ENCODE results near the gene ZNF135. TPM values are rescaled to one million over a fixed set of nuclear protein-coding genes. Genes with fewer than 3 reads are reported as not detected.
A peak's percentile ranks its signal among the peaks of the same experiment; 100 is the strongest.

Gene ZNF135
- total and polyA plus RNA-seq, 4 donors = 0.31 to 1.5 (median 0.42) TPM

DNA sequence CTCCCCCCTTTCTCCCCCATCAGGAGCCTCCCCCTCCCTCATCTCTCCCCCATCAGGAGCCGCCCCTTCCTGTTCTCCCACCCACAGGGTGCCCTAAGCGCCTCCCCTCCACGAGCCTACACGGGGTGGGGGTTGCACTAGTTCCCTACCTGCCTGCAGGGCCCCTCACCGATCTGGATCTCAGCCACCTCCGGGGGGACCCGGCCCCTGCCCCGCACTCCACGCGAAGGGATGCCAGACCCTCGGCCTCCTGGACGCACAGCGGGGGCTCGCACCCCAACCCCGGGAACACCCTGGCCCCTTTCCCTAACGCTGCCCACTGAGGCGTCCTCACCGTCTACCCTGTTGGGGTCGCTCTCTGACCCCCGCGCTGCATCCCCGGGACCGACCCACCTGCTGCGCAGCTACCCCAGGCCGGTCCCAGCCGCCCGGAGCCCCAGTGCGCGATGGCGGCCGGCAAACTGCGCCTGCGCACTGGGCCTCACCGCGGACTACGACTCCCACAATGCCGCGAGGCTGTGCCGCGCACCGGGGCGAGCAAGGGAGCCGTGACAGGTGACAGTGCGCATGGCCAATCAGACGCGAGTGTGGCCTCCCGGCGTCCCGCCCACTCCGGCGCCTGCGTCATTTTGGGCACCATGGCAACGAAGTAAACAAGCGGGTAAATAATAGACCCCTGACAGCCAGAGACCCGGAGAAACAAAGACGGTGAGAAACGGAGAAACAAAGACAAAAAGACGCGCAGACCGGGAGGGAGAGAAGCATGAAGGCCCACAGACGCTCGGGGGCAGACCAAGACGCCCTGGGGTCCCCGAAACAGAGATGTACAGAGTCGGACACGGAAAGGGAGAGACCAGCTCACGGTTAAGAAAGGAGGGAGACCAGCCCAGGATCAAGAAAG is 38.9 kb downstream of the ZNF135 start, which contains the start of gene ZSCAN18:
Gene ZSCAN18, minus strand, starts transcription at position 451 of the 901 bp plus-strand sequence. CDS start 7,964 bp downstream, outside the sequence.
- Histone ChIP-seq H3K9me3 (ENCODE audit: control insufficient read depth in 4 of 4, low read length in 3 of 4) (peaks cover 17 to 38% (median 24%) of the 10 kb centered on the region in 4 donors), H3K27me3 (ENCODE audit: control insufficient read depth in 4 of 4, insufficient read depth in 4 of 4, low read length in 3 of 4) (no peaks in the 10 kb centered on the region), H3K27ac (ENCODE audit: low read depth in 1 of 2, low read length in 2 of 2) (peak within 1 kb of the TSS; percentile 87 to 94), H3K4me3 (ENCODE audit: low read depth in 1 of 3, low read length in 3 of 3) (peak within 1 kb of the TSS; percentile 38 to 92 (median 53)), H3K4me1 (ENCODE audit: control insufficient read depth in 4 of 4, insufficient read depth in 4 of 4, low read length in 3 of 4) (peaks cover 0 to 6% (median 3%) of the 10 kb centered on the region in 4 donors), H3K9ac (ENCODE audit: low read depth in 1 of 2, low read length in 2 of 2) (peak within 1 kb of the TSS; percentile 45 to 82), H3K36me3 (ENCODE audit: control insufficient read depth in 4 of 4, insufficient read depth in 3 of 4, low read depth in 1 of 4, low read length in 3 of 4) (no peaks in the 10 kb centered on the region)
- peak; percentile 94 for DNase-seq (ENCODE audit: low spot score)
- TF ChIP-seq FOXA2 (IDR thresholded peaks at IDR 0.05) (no peak), EGR1 (IDR thresholded peaks at IDR 0.05; ENCODE audit: low read depth in 2 of 2) (peak; percentile 79 to 93), SP1 (IDR thresholded peaks at IDR 0.05) (peak; percentile 79), TAF1 (conservative IDR thresholded peaks at IDR 0.05) (no peak), GABPA (IDR thresholded peaks at IDR 0.05 in 1 of 2, conservative IDR thresholded peaks at IDR 0.05 in 1 of 2) (peak in 1 of 2 donors; percentile 77), JUND (IDR thresholded peaks at IDR 0.05) (no peak), HNF4G (IDR thresholded peaks at IDR 0.05) (no peak), YY1 (IDR thresholded peaks at IDR 0.05) (peak; percentile 96), NR2F2 (IDR thresholded peaks at IDR 0.05) (no peak), RAD21 (IDR thresholded peaks at IDR 0.05) (peak in 1 of 2 donors; percentile 40), HNF4A (conservative IDR thresholded peaks at IDR 0.05) (no peak), RXRA (IDR thresholded peaks at IDR 0.05) (no peak), FOXA1 (IDR thresholded peaks at IDR 0.05) (no peak)
- TF ChIP-seq, protein P1, sequence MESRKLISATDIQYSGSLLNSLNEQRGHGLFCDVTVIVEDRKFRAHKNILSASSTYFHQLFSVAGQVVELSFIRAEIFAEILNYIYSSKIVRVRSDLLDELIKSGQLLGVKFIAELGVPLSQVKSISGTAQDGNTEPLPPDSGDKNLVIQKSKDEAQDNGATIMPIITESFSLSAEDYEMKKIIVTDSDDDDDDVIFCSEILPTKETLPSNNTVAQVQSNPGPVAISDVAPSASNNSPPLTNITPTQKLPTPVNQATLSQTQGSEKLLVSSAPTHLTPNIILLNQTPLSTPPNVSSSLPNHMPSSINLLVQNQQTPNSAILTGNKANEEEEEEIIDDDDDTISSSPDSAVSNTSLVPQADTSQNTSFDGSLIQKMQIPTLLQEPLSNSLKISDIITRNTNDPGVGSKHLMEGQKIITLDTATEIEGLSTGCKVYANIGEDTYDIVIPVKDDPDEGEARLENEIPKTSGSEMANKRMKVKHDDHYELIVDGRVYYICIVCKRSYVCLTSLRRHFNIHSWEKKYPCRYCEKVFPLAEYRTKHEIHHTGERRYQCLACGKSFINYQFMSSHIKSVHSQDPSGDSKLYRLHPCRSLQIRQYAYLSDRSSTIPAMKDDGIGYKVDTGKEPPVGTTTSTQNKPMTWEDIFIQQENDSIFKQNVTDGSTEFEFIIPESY (IDR thresholded peaks at IDR 0.05) = no peak
- TF ChIP-seq, protein P2, sequence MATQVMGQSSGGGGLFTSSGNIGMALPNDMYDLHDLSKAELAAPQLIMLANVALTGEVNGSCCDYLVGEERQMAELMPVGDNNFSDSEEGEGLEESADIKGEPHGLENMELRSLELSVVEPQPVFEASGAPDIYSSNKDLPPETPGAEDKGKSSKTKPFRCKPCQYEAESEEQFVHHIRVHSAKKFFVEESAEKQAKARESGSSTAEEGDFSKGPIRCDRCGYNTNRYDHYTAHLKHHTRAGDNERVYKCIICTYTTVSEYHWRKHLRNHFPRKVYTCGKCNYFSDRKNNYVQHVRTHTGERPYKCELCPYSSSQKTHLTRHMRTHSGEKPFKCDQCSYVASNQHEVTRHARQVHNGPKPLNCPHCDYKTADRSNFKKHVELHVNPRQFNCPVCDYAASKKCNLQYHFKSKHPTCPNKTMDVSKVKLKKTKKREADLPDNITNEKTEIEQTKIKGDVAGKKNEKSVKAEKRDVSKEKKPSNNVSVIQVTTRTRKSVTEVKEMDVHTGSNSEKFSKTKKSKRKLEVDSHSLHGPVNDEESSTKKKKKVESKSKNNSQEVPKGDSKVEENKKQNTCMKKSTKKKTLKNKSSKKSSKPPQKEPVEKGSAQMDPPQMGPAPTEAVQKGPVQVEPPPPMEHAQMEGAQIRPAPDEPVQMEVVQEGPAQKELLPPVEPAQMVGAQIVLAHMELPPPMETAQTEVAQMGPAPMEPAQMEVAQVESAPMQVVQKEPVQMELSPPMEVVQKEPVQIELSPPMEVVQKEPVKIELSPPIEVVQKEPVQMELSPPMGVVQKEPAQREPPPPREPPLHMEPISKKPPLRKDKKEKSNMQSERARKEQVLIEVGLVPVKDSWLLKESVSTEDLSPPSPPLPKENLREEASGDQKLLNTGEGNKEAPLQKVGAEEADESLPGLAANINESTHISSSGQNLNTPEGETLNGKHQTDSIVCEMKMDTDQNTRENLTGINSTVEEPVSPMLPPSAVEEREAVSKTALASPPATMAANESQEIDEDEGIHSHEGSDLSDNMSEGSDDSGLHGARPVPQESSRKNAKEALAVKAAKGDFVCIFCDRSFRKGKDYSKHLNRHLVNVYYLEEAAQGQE (IDR thresholded peaks at IDR 0.05) = peak; percentile 29
- TF ChIP-seq, protein P3, sequence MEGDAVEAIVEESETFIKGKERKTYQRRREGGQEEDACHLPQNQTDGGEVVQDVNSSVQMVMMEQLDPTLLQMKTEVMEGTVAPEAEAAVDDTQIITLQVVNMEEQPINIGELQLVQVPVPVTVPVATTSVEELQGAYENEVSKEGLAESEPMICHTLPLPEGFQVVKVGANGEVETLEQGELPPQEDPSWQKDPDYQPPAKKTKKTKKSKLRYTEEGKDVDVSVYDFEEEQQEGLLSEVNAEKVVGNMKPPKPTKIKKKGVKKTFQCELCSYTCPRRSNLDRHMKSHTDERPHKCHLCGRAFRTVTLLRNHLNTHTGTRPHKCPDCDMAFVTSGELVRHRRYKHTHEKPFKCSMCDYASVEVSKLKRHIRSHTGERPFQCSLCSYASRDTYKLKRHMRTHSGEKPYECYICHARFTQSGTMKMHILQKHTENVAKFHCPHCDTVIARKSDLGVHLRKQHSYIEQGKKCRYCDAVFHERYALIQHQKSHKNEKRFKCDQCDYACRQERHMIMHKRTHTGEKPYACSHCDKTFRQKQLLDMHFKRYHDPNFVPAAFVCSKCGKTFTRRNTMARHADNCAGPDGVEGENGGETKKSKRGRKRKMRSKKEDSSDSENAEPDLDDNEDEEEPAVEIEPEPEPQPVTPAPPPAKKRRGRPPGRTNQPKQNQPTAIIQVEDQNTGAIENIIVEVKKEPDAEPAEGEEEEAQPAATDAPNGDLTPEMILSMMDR (IDR thresholded peaks at IDR 0.05; ENCODE audit: low read depth, low read length, missing input control) = no peak
- TF ChIP-seq, protein P4, sequence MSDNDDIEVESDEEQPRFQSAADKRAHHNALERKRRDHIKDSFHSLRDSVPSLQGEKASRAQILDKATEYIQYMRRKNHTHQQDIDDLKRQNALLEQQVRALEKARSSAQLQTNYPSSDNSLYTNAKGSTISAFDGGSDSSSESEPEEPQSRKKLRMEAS (IDR thresholded peaks at IDR 0.05) = no peak
- TF ChIP-seq, protein P5, sequence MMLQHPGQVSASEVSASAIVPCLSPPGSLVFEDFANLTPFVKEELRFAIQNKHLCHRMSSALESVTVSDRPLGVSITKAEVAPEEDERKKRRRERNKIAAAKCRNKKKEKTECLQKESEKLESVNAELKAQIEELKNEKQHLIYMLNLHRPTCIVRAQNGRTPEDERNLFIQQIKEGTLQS (IDR thresholded peaks at IDR 0.05) = no peak
- WGBS = 1% methylated on average over 67 of the region's 67 CpGs

All from liver (tissue), 9 donors.